Heart left ventricle (tissue), 16 donors: ENCODE data around the gene FAF1. TPM values are rescaled to one million over a fixed set of nuclear protein-coding genes. Genes with fewer than 3 reads are reported as not detected.
A peak's percentile ranks its signal among the peaks of the same experiment; 100 is the strongest.

Source experiments
- ATAC-seq, 4 donors: fragments of 200-7000 bp; cut with Tn5 transposase; one replicate each; pipeline ENCODE4 v1.9.1; 2020 to 2022; ENCODE audit warnings: moderate library complexity in 4 of 4, mild to moderate bottlenecking in 3 of 4, moderate number of reproducible peaks in 1 of 4
- DNase-seq, 5 donors: peaks; one replicate each; pipeline ENCODE4 v3.0.0-alpha.2; 2020
- H3K27ac ChIP-seq, 12 donors: fragments of 200-600 bp; sonication (generic) in 4 of 12; one replicate each; pipeline versions ENCODE4 v1.5.0 to v1.8.0; 2016 to 2022; ENCODE audit warnings: mild to moderate bottlenecking in 2 of 12
- H3K27me3 ChIP-seq, 9 donors: fragments of 200-600 bp; sonication (generic) in 2 of 9; one replicate each; pipeline versions ENCODE4 v1.5.1 to v1.8.0; 2016 to 2022; ENCODE audit warnings: mild to moderate bottlenecking in 3 of 9
- H3K36me3 ChIP-seq, 9 donors: fragments of 200-600 bp; sonication (generic) in 2 of 9; one replicate each; pipeline versions ENCODE4 v1.5.0 to v1.8.0; 2018 to 2022; ENCODE audit warnings: mild to moderate bottlenecking in 2 of 9
- H3K4me1 ChIP-seq, 12 donors: fragments of 200-600 bp; sonication (generic) in 4 of 12; one replicate each; pipeline versions ENCODE4 v1.5.0 to v1.8.0; 2016 to 2022; ENCODE audit warnings: mild to moderate bottlenecking in 3 of 12
- H3K4me3 ChIP-seq, 12 donors: fragments of 200-600 bp; sonication (generic) in 4 of 12; one replicate each; pipeline versions ENCODE4 v1.5.0 to v1.8.0; 2017 to 2022; ENCODE audit warnings: mild to moderate bottlenecking in 9 of 12, moderate library complexity in 4 of 12
- H3K9me3 ChIP-seq, 12 donors: fragments of 200-600 bp; sonication (generic) in 4 of 12; one replicate each; pipeline versions ENCODE4 v1.5.0 to v1.8.0; 2016 to 2022; ENCODE audit warnings: mild to moderate bottlenecking in 1 of 12
- POLR2A ChIP-seq, 2 donors: fragments of 450-650 bp; IDR thresholded peaks; one replicate each; pipeline ENCODE4 v1.6.1; 2017; ENCODE audit warnings: antibody characterized with exemption in 2 of 2, mild to moderate bottlenecking in 2 of 2, moderate library complexity in 2 of 2
- WGBS, 4 donors: extraction: QIAGEN DNeasy Blood & Tissue Kit in 2 of 4; methylation state at CpG; one replicate each; pipeline versions ENCODE4 v1.1.5 to v1.1.7; 2013 to 2018; 5-methylcytosine and 5-hydroxymethylcytosine counted together
- intact Hi-C, 10 donors: fragments of 100-400 bp; cut with DNase I; formaldehyde crosslinking; loops; one replicate each; pipeline versions ENCODE4 v1.11.1 to v1.14.2; 2022
- polyA plus RNA-seq, 2 donors: library from polyadenylated mRNA; stranded (reverse); fragments of 200-250 nt; gene quantifications; one replicate each; pipeline ENCODE4 v1.2.3, GENCODE V29; 2013
- total RNA-seq, 9 donors: library from RNA; depleted of rRNA in 2 of 9; stranded (reverse); fragments of >200 nt in 2 of 9; fragmentation: NEBNext Ultra II Directional in 3 of 9; extraction: Animal tissue kit (Norgen Biotek cat#: 25700) in 3 of 9; gene quantifications; one replicate each; pipeline versions ENCODE4 v1.1.0 to v1.2.4, GENCODE V29; 2016 to 2023
- TF ChIP-seq, protein P1 (sequence below), 12 donors: fragments of 200-600 bp; sonication (generic) in 4 of 12; IDR thresholded peaks; one replicate each; pipeline versions ENCODE4 v1.5.0 to v1.8.0; 2018 to 2022; ENCODE audit warnings: antibody characterized with exemption in 12 of 12, mild to moderate bottlenecking in 5 of 12
- donor health status: ischemic (EF 13 %, LVEDD 7.1; RV severe dilation, severe dysfunction).
- donor health status: healthy with polysubstance abuse.
- donor health status: DM: no; HTN: yes; CAD: no.
- donor health status: DM: no; HTN: no; CAD: no.
- donor health status: ischemic (EF 25% LVEDD 6.9; RV normal size, moderate dysfunction).
- donor health status: ischemic (EF 25% LVEDD 5.7; RV mildly dilated, moderate dysfunction).
- donor health status: healthy.
- donor health status: DM: yes; HTN: yes; CAD: no.
- donor health status: ischemic (EF 35%, LVEDD 5.7; RV mildly dilated, moderate dysfunction).
- donor health status: nonischemic (EF 11% LVEDD 7.7; RV severe dilation, severe dysfunction).
- donor health status: DM: yes; HTN: yes; CAD: no.
- donor health status: PGD.
- donor health status: ischemic (EF 29% LVEDD 5.4; RV normal size, mild dysfunction).
- donor health status: nonischemic (EF 23%, LVEDD 6.1; RV moderate dilation, normal function).

FAF1 gene
- total and polyA plus RNA-seq, 11 donors: 41.0 to 112 (median 81.3) TPM

DNA sequence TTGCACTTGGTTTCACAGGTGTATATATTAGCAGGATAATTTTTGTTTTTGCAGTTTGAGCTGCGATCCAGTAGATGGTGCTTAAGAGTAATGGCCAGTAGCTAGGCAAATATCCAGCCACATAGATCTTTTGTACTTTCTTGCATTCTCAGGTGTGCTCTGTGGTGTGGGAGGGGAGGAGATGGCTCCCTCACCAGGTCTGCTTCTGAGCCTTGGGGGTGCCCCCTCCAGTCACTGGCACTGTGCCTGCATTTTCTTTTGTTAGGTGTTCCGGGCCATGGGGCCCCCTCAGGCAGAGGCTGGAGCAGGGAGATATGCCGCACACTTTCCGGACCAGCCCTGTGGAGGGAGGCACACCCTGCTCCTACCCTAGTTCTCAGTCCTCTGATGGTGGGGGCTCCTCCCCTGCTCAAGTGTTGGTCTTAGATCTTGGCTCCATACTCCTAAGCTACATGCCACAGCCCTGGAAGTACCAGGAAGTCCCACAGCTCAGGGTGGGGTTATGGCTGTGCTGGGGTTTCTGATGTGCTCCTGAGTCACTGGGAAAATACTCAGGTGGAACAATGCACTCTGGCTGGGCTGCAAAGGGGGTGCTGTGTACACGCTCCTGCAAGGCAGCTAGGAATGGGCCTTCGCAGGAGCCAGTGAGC is 339.3 kb downstream of the FAF1 start:
- peak in 2 of 4 donors; percentile 28 to 69 for ATAC-seq
- DNase-seq: no peak

DNA sequence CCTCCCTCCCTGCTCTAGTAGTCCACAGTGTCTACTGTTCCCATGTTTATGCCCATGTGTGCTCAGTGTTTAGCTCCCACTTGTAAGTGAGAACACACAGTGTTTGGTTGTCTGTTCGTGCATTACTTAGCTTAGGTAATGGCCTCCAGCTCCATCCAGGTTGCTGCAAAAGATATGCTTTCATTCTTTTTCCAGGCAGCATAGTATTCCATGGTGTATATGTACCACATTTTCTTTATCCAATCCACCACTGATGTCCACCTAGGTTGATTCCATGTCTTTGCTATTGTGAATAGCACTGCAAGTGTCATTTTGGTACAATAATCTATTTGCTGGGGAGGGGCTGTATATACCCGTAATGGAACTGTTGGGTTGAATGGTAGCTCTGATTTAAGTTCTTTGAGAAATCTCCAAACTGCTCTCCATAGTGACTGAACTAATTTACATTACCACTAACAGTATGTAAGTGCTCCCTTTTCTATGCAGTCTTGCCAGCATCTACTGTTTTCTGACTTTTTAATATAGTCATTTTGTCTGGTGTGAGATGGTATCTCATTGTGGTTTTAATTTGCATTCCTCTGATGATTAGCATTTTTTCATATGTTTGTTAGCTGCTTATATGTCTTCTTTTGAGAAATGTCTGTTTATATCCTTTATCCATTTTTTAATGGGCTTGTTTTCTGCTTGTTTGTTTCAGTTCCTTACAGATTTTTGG is 344.9 kb downstream of the FAF1 start:
- Histone ChIP-seq H3K9me3 (peaks cover 0 to 7% (median 0%) of the 10 kb centered on the region in 12 donors), H3K4me1 (no peaks in the 10 kb centered on the region), H3K36me3 (no peaks in the 10 kb centered on the region), H3K4me3 (no peak overlapping the region), H3K27me3 (no peaks in the 10 kb centered on the region), H3K27ac (no peak overlapping the region)
- TF ChIP-seq, protein P1, sequence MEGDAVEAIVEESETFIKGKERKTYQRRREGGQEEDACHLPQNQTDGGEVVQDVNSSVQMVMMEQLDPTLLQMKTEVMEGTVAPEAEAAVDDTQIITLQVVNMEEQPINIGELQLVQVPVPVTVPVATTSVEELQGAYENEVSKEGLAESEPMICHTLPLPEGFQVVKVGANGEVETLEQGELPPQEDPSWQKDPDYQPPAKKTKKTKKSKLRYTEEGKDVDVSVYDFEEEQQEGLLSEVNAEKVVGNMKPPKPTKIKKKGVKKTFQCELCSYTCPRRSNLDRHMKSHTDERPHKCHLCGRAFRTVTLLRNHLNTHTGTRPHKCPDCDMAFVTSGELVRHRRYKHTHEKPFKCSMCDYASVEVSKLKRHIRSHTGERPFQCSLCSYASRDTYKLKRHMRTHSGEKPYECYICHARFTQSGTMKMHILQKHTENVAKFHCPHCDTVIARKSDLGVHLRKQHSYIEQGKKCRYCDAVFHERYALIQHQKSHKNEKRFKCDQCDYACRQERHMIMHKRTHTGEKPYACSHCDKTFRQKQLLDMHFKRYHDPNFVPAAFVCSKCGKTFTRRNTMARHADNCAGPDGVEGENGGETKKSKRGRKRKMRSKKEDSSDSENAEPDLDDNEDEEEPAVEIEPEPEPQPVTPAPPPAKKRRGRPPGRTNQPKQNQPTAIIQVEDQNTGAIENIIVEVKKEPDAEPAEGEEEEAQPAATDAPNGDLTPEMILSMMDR (IDR thresholded peaks at IDR 0.05): no peak
- TF ChIP-seq POLR2A (IDR thresholded peaks at IDR 0.05): no peak
- DNase-seq: no peak
- ATAC-seq: no peak
- 96 to 100% (median 98%) methylated on average over 2 of the region's 2 CpGs for WGBS, 4 donors
- intact Hi-C loops: no loop called here

More for the DNA sequence above, 339.3 kb downstream of the FAF1 start:
- TF ChIP-seq, protein P1 (IDR thresholded peaks at IDR 0.05): peak in 6 of 12 donors; percentile 6 to 35 (median 18)
- no peak for TF ChIP-seq POLR2A (IDR thresholded peaks at IDR 0.05)
- H3K36me3 ChIP-seq: no peaks in the 10 kb centered on the region
- H3K27me3 ChIP-seq: no peaks in the 10 kb centered on the region
- H3K4me1 ChIP-seq: no peaks in the 10 kb centered on the region
- H3K4me3 ChIP-seq: no peak overlapping the region
- no peaks in the 10 kb centered on the region for H3K9me3 ChIP-seq
- 91 to 98% (median 94%) methylated on average over 6 of the region's 6 CpGs for WGBS, 4 donors
- intact Hi-C loops: no loop called here
- H3K27ac ChIP-seq: no peak overlapping the region

DNA sequence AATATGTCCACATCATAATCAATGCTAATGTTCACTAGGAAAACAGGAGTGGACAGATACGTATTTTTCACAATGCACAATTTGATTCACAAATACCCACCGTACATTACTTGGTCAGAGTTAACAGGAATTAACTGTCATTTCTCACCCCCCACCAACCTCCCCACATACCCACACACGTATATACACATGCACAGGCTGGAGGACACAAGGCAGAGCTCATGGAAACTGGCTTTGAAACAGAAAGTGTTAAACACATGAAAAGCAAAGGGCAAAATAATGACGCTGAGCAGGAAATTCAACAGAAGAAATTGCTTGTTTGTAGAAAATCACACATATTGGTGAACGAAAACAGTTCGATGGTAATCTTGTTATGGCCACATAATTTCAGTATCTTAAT is 348.4 kb downstream of the FAF1 start:
- H3K27ac ChIP-seq: no peak overlapping the region
- DNase-seq (no peak), ATAC-seq (no peak)
- WGBS, 4 donors: 81 to 90% (median 88%) methylated on average over 6 of the region's 6 CpGs
- no peak overlapping the region for H3K4me3 ChIP-seq
- no peak for TF ChIP-seq POLR2A (IDR thresholded peaks at IDR 0.05)
- TF ChIP-seq, protein P1 (IDR thresholded peaks at IDR 0.05): no peak
- H3K27me3 ChIP-seq: no peaks in the 10 kb centered on the region
- no peaks in the 10 kb centered on the region for H3K4me1 ChIP-seq
- no peaks in the 10 kb centered on the region for H3K36me3 ChIP-seq
- peaks cover 0 to 7% (median 0%) of the 10 kb centered on the region in 12 donors for H3K9me3 ChIP-seq
- intact Hi-C loops: no loop called here

DNA sequence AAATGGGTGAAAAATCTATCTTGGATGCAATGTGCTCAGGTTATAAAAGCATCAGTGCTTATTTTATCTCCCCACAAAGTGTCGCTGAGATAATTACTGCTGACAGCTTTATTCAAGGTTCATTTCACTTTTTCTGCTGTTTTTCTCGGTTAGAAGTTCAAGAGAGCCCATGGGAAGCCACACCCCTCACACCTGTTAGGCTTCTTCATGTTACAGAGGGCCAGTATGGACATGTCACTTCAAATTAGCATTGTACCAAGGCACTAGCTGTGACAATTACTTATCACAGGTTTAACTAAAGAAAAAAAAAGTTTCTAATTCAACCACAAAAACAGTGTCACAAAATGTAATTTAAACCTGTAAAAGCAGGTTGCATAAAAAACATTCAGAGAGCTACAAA is 349.5 kb downstream of the FAF1 start:
- H3K4me3 ChIP-seq: no peak overlapping the region
- H3K27ac ChIP-seq: no peak overlapping the region
- ATAC-seq (no peak), DNase-seq (no peak)
- no peaks in the 10 kb centered on the region for H3K4me1 ChIP-seq
- 64 to 73% (median 71%) methylated on average over 2 of the region's 2 CpGs for WGBS, 4 donors
- peaks cover 0 to 6% (median 0%) of the 10 kb centered on the region in 12 donors for H3K9me3 ChIP-seq
- H3K36me3 ChIP-seq: no peaks in the 10 kb centered on the region
- intact Hi-C loops: no loop called here
- no peaks in the 10 kb centered on the region for H3K27me3 ChIP-seq
- TF ChIP-seq POLR2A (IDR thresholded peaks at IDR 0.05): no peak
- TF ChIP-seq, protein P1 (IDR thresholded peaks at IDR 0.05): no peak
